Measurements from ENCODE around the gene RALGAPB. TPM values are rescaled to one million over a fixed set of nuclear protein-coding genes. Genes with fewer than 3 reads are reported as not detected.

Gene RALGAPB
- total and polyA plus RNA-seq, 2 of the 13 experiments (the other 11 are each of a cell fraction or from before 2014, with no cell fraction given) = 17.6 to 30.6 TPM

DNA sequence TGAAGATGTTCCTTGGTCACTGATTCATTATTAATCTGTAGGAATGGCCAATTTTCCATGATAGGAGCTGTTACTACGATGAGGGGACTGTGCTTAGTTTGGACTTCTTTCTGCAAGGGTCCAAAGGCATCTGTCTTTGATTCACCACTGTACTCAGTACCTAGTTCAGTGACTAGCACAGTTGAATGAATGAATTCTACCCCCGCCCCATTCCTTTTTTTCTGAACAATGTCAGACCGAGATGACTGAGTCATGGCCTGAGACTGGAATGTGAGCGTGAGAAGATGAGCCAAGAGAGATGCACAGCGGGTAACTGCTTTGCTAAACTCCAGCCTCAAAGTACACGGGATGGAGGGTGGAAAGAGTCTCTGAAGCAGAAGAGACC is 37.1 kb upstream of the RALGAPB start:
- H3K4me3 ChIP-seq (replicated peaks in 1 of 3; ENCODE audit: insufficient read depth in 1 of 3, low read depth in 2 of 3, low read length in 3 of 3) = no peak overlapping the region
- WGBS (ENCODE audit: low lambda C conversion rate) = 24% methylated on average over 6 of the region's 6 CpGs
- FAIRE-seq (no peak), ATAC-seq (peak; percentile 2; the same call in 2 of the 3 replicates), DNase-seq (ENCODE audit: low spot score) (no peak)
- in situ Hi-C loops (cut with HindIII; ENCODE audit: extremely low pct_ligation_motif_present, low pct_unique_long_range_greater_than_20kb) (loop anchor here (5.0 to 25.0 kb wide), 2 partner anchors 37 to 302 kb away; partner anchors contain the start of genes ACTR5 and RALGAPB), intact Hi-C loops (cut with micrococcal nuclease; ENCODE audit: unreplicated experiment) (loop anchor here (1.0 to 10.0 kb wide), 3 partner anchors 11 to 879 kb away; partner anchors contain the start of gene RALGAPB)
- H3K79me2 ChIP-seq (ENCODE audit: insufficient read depth, low read length) = peaks cover 46% of the 10 kb centered on the region
- peak overlapping the region; percentile 73 for H2AFZ ChIP-seq (ENCODE audit: low read length)
- POLR2A ChIA-PET = interaction anchor here (0.7 to 7.1 kb wide), 20 partner anchors 8 to 478 kb away, joined by 3 to 294 read pairs (median 4); partner anchors contain the start of genes ACTR5, RALGAPB, RPRD1B and TTI1
- no TSS peak for BruUV-seq (replicated peaks)
- no peak overlapping the region for H3K27ac ChIP-seq (ENCODE audit: extremely low read length, insufficient read depth, low read length)
- H3K27me3 ChIP-seq (ENCODE audit: control insufficient read depth in 1 of 2, insufficient read depth in 2 of 2, low read length in 2 of 2) = peaks cover 0 to 4% of the 10 kb centered on the region in 2 experiments; a peak in 1 of 5 replicates
- H3K4me2 ChIP-seq (ENCODE audit: low read depth, low read length) = peak overlapping the region; percentile 94
- peaks cover 37% of the 10 kb centered on the region for H4K20me1 ChIP-seq (ENCODE audit: insufficient read depth, low read length)
- H3K9ac ChIP-seq (ENCODE audit: insufficient read depth, low read depth, low read length) = no peak overlapping the region
- CTCF ChIA-PET (ENCODE audit: low intra/inter-chr PET ratio, low total read pairs) = interaction anchor here (1.9 to 5.3 kb wide), 3 partner anchors 8 to 37 kb away, joined by 7 to 314 read pairs (median 20); partner anchors contain the start of gene RALGAPB
- H3K9me3 ChIP-seq (ENCODE audit: low read length) = no peaks in the 10 kb centered on the region
- H3K4me1 ChIP-seq (ENCODE audit: insufficient read depth, low read length) = peaks cover 42% of the 10 kb centered on the region
- H3K36me3 ChIP-seq (replicated peaks in 1 of 2; ENCODE audit: control insufficient read depth in 1 of 2, insufficient read depth in 2 of 2, low read length in 2 of 2) = peaks cover 27 to 35% of the 10 kb centered on the region in 2 experiments
- no peak for TF ChIP-seq ZNF251 (CRISPR knock-in tag; IDR thresholded peaks at IDR 0.05)
- TF ChIP-seq MAFF (IDR thresholded peaks at IDR 0.05; ENCODE audit: low read depth, low read length) = no peak
- no peak for TF ChIP-seq FOXA3 (CRISPR knock-in tag; IDR thresholded peaks at IDR 0.05)
- no peak for TF ChIP-seq AKNA (CRISPR knock-in tag; IDR thresholded peaks at IDR 0.05; ENCODE audit: borderline replicate concordance)
- TF ChIP-seq EZH2 (conservative IDR thresholded peaks at IDR 0.05; ENCODE audit: low read depth, low read length) = no peak
- peak; percentile 39; the same call in 1 of the 2 replicates for TF ChIP-seq NR3C1 (CRISPR knock-in tag; IDR thresholded peaks at IDR 0.05)
- peak; percentile 5; the same call in 1 of the 2 replicates for TF ChIP-seq ZNF414 (CRISPR knock-in tag; IDR thresholded peaks at IDR 0.05)
- TF ChIP-seq, protein P1, sequence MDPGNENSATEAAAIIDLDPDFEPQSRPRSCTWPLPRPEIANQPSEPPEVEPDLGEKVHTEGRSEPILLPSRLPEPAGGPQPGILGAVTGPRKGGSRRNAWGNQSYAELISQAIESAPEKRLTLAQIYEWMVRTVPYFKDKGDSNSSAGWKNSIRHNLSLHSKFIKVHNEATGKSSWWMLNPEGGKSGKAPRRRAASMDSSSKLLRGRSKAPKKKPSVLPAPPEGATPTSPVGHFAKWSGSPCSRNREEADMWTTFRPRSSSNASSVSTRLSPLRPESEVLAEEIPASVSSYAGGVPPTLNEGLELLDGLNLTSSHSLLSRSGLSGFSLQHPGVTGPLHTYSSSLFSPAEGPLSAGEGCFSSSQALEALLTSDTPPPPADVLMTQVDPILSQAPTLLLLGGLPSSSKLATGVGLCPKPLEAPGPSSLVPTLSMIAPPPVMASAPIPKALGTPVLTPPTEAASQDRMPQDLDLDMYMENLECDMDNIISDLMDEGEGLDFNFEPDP (CRISPR knock-in tag; conservative IDR thresholded peaks at IDR 0.05) = no peak
- TF ChIP-seq RAD51 (IDR thresholded peaks at IDR 0.05; ENCODE audit: borderline replicate concordance) = no peak
- 0 out of 2 replicates have a peak, but pooled peaks have one; percentile 17 for TF ChIP-seq KDM6A (CRISPR knock-in tag; IDR thresholded peaks at IDR 0.05; ENCODE audit: low read depth)
- TF ChIP-seq ZNF354B (CRISPR knock-in tag; IDR thresholded peaks at IDR 0.05) = 0 out of 2 replicates have a peak, but pooled peaks have one; percentile 11
- TF ChIP-seq ZBTB21 (CRISPR knock-in tag; IDR thresholded peaks at IDR 0.05) = no peak
- no peak for TF ChIP-seq NFIC (IDR thresholded peaks at IDR 0.05; ENCODE audit: low read length)
- no peak for TF ChIP-seq SRY (CRISPR knock-in tag; IDR thresholded peaks at IDR 0.05)
- TF ChIP-seq, protein P2, sequence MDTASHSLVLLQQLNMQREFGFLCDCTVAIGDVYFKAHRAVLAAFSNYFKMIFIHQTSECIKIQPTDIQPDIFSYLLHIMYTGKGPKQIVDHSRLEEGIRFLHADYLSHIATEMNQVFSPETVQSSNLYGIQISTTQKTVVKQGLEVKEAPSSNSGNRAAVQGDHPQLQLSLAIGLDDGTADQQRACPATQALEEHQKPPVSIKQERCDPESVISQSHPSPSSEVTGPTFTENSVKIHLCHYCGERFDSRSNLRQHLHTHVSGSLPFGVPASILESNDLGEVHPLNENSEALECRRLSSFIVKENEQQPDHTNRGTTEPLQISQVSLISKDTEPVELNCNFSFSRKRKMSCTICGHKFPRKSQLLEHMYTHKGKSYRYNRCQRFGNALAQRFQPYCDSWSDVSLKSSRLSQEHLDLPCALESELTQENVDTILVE (CRISPR knock-in tag; IDR thresholded peaks at IDR 0.05) = no peak
